Testis (tissue), 2 donors: ENCODE results near the gene SLIT3.

ENCODE experiments used
- POLR2A ChIP-seq: fragments of 450-650 bp; IDR thresholded peaks from one replicate; pipeline ENCODE4 v1.6.1; 2017; ENCODE audit warnings: antibody characterized with exemption, mild to moderate bottlenecking, moderate library complexity
- TF ChIP-seq, protein P1 (sequence below), 3 experiments: fragments of 450-650 bp in 2 of 3; fragments of 200-600 bp in 1 of 3; sonication (generic) in 1 of 3; IDR thresholded peaks; one replicate each; pipeline ENCODE4 v1.5.1; 2016 to 2019; ENCODE audit warnings: antibody characterized with exemption in 3 of 3, mild to moderate bottlenecking in 2 of 3, moderate library complexity in 1 of 3

DNA sequence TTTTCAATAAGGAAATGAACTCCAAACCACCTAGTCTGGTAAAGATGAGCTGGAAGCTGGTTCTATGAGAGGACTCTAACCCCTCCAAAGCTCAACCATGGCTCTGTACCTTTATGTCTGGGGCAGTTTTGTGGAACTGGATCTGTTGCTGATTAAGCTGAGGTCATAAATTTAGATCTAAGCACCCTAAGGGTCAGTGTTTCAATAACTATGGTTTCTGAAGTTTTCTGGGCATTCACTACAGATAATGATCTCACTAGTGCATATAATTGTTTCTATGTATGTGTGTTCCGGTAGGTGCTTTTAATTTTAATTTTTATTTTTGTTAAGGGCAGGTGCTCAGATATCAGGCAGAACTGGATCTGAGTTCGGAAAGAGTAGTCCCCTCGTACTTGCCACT, 463.1 kb downstream of the SLIT3 start:
- TF ChIP-seq, protein P1, sequence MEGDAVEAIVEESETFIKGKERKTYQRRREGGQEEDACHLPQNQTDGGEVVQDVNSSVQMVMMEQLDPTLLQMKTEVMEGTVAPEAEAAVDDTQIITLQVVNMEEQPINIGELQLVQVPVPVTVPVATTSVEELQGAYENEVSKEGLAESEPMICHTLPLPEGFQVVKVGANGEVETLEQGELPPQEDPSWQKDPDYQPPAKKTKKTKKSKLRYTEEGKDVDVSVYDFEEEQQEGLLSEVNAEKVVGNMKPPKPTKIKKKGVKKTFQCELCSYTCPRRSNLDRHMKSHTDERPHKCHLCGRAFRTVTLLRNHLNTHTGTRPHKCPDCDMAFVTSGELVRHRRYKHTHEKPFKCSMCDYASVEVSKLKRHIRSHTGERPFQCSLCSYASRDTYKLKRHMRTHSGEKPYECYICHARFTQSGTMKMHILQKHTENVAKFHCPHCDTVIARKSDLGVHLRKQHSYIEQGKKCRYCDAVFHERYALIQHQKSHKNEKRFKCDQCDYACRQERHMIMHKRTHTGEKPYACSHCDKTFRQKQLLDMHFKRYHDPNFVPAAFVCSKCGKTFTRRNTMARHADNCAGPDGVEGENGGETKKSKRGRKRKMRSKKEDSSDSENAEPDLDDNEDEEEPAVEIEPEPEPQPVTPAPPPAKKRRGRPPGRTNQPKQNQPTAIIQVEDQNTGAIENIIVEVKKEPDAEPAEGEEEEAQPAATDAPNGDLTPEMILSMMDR (IDR thresholded peaks at IDR 0.05): no peak
- no peak for TF ChIP-seq POLR2A
